Astrocyte of the cerebellum (primary cell): ENCODE measurements around the gene CARD16.
"Not testable (repeated sequence)": the region's sequence is repeated elsewhere in the genome, so short reads cannot be mapped to it uniquely, and the experiment has no call there.

ENCODE experiments used
- DNase-seq: peaks from one replicate; pipeline ENCODE4 v3.0.0-alpha.2; 2011; ENCODE audit warnings: low read depth
- H3K4me3 ChIP-seq: 2 replicates; pipeline ENCODE4 v1.5.1; 2011; ENCODE audit warnings: mild to moderate bottlenecking, low read depth, low read length, moderate library complexity
- in situ Hi-C: cut with HindIII; loops from 2 replicates; pipeline ENCODE4 v1.10.0; 2017; ENCODE audit warnings: low sequenced_read_pairs
- TF ChIP-seq, protein P1 (sequence below): IDR thresholded peaks from 2 replicates; pipeline ENCODE4 v1.5.1; 2012; ENCODE audit warnings: low read length, low read depth, moderate library complexity, mild to moderate bottlenecking; ENCODE audit errors: missing control alignments

CARD16 gene

GRCh38 chr11:105044557-105045524 lies at the start of gene CARD16:
Gene CARD16 (minus strand): TSS chr11:105045335. CDS start chr11:105045297, 38 bp downstream.
- DNase-seq, result peak; percentile 12
- H3K4me3 ChIP-seq, in situ Hi-C loops: not testable (repeated sequence)

GRCh38 chr11:105092256-105093239 lies 47.4 kb upstream of the CARD16 start:
- H3K4me3 ChIP-seq, result no peak overlapping the region
- in situ Hi-C loops, result no loop called here
- TF ChIP-seq, protein P1, sequence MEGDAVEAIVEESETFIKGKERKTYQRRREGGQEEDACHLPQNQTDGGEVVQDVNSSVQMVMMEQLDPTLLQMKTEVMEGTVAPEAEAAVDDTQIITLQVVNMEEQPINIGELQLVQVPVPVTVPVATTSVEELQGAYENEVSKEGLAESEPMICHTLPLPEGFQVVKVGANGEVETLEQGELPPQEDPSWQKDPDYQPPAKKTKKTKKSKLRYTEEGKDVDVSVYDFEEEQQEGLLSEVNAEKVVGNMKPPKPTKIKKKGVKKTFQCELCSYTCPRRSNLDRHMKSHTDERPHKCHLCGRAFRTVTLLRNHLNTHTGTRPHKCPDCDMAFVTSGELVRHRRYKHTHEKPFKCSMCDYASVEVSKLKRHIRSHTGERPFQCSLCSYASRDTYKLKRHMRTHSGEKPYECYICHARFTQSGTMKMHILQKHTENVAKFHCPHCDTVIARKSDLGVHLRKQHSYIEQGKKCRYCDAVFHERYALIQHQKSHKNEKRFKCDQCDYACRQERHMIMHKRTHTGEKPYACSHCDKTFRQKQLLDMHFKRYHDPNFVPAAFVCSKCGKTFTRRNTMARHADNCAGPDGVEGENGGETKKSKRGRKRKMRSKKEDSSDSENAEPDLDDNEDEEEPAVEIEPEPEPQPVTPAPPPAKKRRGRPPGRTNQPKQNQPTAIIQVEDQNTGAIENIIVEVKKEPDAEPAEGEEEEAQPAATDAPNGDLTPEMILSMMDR, result no peak
- no peak for DNase-seq

- TF ChIP-seq, protein P1, result no peak
- in situ Hi-C loops, result no loop called here
Measured at GRCh38 chr11:105081412-105082150, 36.4 kb upstream of the CARD16 start.

GRCh38 chr11:105080171-105080906 lies 35.2 kb upstream of the CARD16 start:
- DNase-seq, in situ Hi-C loops, H3K4me3 ChIP-seq: not testable (repeated sequence)

More at GRCh38 chr11:105081412-105082150, 36.4 kb upstream of the CARD16 start:
- H3K4me3 ChIP-seq, result no peak overlapping the region
- no peak for DNase-seq

GRCh38 chr11:105078283-105078682 lies 33.1 kb upstream of the CARD16 start:
- TF ChIP-seq, protein P1, result no peak
- in situ Hi-C loops, result no loop called here

GRCh38 chr11:105077141-105077790 lies 32.1 kb upstream of the CARD16 start:
- DNase-seq, in situ Hi-C loops, H3K4me3 ChIP-seq: not testable (repeated sequence)

More at GRCh38 chr11:105078283-105078682, 33.1 kb upstream of the CARD16 start:
- no peak for DNase-seq
- H3K4me3 ChIP-seq, result no peak overlapping the region

DNA sequence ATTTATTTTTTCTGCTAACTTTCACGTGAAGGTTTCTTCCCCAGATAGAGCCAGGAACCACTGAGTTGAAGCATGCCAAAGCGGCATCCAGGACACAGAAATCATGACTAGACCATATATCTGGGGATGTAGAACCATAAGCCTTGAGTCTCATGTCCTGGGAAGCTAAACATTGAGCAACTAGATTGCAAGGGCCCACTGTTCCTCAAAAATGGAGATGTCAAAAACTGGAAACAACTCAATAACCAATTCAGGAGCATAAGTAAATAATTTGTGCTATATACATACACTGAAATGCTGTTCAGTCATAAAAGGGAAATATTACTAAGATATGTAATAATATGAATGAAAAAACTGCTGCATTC lies 29.0 kb upstream of the CARD16 start:
- no peak overlapping the region for H3K4me3 ChIP-seq
- no peak for DNase-seq
- in situ Hi-C loops, result no loop called here
- TF ChIP-seq, protein P1, result no peak
